A204.1 (cell line): ENCODE results near the gene LRRC2.
"Not testable (repeated sequence)": the region's sequence is repeated elsewhere in the genome, so short reads cannot be mapped to it uniquely, and the experiment has no call there.

Source experiments
- FAIRE-seq: peaks from 2 replicates; lab custom pipeline; 2012; peaks lifted over from hg19 to GRCh38; lab: Jason Lieb, UNC

The LRRC2 gene

DNA sequence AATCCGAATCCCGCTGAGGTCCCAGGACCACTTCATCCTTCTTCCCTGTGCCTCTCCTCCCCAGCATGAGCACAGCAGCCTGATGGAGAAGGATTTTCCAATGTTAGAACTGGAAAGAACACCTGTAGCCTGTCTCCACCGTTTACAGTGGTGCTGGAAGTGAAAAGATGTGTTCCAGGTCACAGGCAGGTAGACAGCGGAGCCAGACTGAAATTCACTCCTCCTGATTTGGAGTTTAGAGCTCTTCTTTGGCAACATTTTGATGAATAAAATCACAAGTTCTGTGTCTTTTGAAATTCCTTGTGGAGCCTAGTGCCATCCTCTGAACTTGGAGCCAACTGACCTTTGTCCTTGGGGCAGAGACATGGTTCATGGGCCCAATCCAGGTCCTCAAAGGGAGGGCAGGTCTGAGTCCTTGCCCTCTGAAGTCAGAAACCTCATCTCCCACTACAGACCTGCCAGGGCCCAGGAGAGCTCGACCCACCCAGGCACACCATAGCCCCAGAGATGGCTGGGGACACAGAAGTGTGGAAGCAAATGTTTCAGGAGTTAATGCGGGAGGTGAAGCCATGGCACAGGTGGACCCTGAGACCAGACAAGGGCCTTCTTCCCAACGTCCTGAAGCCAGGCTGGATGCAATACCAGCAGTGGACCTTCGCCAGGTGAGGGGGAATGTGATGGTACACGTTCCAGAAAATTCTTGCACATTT, 68.4 kb downstream of the LRRC2 start, which contains the start of gene RTP3:
Gene RTP3 (plus strand): TSS at position 421 of the 710 bp plus-strand sequence. CDS start 87 bp downstream, at position 508.
- no peak for FAIRE-seq

- no peak for FAIRE-seq
Observed at GRCh38 chr3:46496746-46497555, 69.2 kb downstream of the LRRC2 start.

GRCh38 chr3:46495901-46496456, 70.1 kb downstream of the LRRC2 start:
- no peak for FAIRE-seq

- not testable (repeated sequence) for FAIRE-seq
Observed at GRCh38 chr3:46494491-46494890, 71.6 kb downstream of the LRRC2 start.

DNA sequence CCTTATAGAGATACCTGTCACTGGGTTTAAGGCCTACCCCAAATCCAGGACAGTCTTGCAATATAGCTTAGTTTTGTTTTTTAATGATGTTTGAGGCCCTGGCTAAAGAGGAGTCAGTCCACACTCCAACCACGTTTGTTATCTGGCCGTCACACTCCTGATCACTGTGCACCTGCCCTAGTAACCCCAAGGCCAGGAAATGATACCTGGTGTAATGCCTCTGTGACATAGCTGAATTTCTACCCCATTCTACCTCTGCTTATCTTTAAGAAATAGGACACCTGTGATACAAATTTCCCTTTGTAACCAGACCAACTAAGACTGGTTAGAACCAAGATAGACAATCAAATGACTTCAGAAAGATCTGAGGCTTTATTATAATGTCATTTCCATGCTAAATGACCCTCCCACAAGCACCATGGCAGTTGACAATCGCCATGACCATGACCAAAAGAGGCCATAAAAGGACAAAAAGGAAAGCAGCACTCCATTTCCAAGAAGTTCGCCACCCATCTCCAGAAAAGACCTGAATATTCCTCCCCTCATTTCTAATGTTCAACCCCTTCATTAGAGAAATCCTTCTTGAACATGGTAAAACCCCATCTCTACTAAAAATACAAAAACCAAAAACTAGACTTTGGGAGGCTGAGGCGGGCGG, 73.1 kb downstream of the LRRC2 start:
- FAIRE-seq: no peak

DNA sequence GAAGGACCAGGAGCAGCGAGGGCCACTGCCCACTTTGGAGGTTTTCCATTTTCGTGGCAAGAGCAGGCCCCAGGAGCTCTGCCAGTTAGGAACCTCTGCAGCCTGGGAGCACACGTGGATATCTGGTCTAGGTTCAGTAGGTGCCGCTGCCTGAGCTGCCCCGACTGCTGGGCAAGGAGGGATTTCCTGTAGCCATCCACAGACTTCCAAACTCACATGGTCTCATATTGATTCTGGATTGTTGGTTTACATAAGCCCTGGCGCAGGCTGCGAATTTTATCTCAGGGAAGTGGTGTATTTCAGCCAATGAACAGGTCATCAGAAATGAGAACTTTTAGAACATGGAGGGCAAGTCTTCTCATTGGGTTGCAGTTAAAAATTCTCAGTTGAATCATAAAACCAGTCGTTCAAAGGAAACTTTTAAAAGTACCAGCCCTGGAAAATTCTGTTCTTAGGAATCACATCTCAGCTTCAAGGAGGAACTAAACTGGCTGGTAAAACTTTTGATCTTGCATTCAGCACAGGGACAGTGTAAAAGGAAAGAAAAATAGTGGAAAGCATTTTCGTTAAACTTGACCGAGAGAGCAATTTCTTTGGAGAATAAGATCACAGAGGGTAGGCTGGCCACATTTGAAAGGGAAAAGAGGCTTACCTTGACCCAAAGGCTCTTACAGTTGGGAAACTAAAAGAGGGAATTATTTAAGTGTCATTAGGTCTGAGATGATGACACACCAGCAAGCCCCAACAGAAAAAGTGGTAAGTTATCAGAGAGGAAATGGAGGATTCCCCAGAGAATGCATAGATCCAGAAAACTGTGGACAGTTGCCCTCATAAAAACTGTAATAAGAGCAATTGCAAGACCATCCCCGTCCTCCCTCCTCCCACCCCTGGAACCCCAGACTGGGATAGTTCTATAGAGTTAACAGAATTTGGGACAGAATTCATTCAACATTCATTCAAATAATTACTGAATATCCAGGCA, 74.7 kb downstream of the LRRC2 start:
- FAIRE-seq: no peak

GRCh38 chr3:46490338-46491084, 75.6 kb downstream of the LRRC2 start:
- no peak for FAIRE-seq

DNA sequence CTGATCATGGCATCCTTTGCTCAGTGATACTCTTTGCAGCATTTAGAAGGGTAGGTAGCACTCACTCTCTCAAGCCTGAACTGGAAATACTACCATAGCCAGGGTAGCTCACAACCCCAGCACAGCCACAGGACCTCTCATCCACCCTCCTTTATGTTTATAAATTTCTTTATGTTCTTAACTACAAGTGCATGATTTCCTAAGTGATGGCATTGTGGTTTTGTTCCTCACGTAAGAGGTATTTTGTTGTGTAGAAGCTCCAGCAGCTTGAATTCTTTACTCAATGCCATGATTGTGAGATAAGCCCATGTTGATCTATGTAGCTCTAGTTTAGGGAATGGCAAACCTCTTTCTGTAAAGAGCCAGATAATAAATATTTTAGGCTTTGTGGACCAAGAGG, 76.2 kb downstream of the LRRC2 start:
- no peak for FAIRE-seq

- no peak for FAIRE-seq
Observed at GRCh38 chr3:46489381-46489780, 76.7 kb downstream of the LRRC2 start.

DNA sequence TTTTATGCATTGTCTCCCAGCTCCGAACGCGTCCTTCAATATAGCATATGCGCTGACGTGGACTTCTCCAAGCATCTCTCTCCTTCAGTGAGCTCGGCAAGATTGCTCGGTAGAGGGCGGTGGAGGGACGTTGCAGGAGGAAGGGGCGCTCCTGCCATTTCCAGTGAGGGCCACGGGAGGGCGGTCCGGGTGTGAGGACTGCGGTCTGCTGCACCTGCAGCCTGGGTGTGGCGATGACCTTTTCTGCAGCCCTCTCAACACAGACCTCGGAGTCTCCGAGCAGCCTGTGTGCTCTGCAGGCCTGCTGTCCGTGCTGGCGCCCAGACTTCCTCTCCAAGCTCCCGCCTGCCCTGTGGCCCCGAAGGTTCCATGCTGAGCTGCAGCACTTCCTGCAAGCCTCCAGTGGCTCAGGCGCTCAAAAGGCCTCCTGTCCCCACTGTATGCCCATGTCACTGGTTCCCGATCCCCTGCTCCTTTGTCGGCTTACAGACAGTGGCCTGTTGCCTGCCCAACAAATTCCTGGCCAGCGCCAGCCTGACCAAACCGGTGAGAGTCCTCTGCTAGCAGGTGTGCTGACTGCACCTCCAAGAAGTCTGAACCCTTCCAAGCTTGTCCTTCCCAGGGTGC, 77.3 kb downstream of the LRRC2 start:
- peak; percentile 71 for FAIRE-seq

- no peak for FAIRE-seq
Observed at GRCh38 chr3:46485779-46486175, 80.3 kb downstream of the LRRC2 start.

GRCh38 chr3:46484911-46485778, 81.0 kb downstream of the LRRC2 start:
- no peak for FAIRE-seq

GRCh38 chr3:46484388-46484787, 81.7 kb downstream of the LRRC2 start:
- FAIRE-seq: no peak

DNA sequence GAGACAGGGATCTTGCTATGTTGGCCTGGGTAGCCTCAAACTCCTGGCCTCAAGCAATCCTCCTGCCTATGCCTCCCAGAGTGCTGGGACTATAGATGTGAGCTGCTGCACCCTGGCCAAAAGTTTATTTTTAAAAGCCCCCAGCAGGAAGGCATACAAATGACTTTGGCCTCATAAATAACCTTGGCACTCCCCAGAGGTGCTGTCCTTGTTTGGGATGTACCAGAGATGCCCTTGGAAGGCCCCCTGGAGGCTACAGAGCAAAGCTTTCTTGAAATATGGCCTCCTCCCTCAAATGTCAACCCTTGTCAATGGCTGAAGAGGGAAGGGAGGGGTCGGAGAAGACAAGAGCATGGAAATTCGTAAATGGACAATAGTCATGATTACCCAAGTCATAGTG, 82.3 kb downstream of the LRRC2 start:
- FAIRE-seq: no peak

- FAIRE-seq: no peak
Observed at GRCh38 chr3:46482632-46483350, 83.3 kb downstream of the LRRC2 start.

GRCh38 chr3:46481636-46482035, 84.5 kb downstream of the LRRC2 start:
- no peak for FAIRE-seq

- no peak for FAIRE-seq
Observed at GRCh38 chr3:46480491-46481195, 85.5 kb downstream of the LRRC2 start.

GRCh38 chr3:46479696-46480095, 86.4 kb downstream of the LRRC2 start:
- no peak for FAIRE-seq
